NCI-H146 treated with DMSO at 0.1 percent for 48 hours (cell line): Measurements from ENCODE around the gene CRYBG1.

Source experiments
- DNase-seq: peaks from one replicate; lab custom pipeline; 2025; ENCODE audit not compliant: unreplicated experiment; lab: John Stamatoyannopoulos, UW

The CRYBG1 gene

GRCh38 chr6:106421496-106421895 lies 61.0 kb downstream of the CRYBG1 start:
- no peak for DNase-seq

- no peak for DNase-seq
These were observed 62.0 kb downstream of the CRYBG1 start for GRCh38 chr6:106422534-106422933.

- DNase-seq: no peak
These were observed 64.9 kb downstream of the CRYBG1 start for GRCh38 chr6:106425382-106425781.

- DNase-seq: no peak
These were observed 65.9 kb downstream of the CRYBG1 start for GRCh38 chr6:106426250-106426970.

- no peak for DNase-seq
These were observed 69.9 kb downstream of the CRYBG1 start for GRCh38 chr6:106430466-106430865.

GRCh38 chr6:106431405-106431804 lies 70.9 kb downstream of the CRYBG1 start:
- no peak for DNase-seq

GRCh38 chr6:106431972-106432371 lies 71.5 kb downstream of the CRYBG1 start:
- DNase-seq: no peak

- DNase-seq: no peak
These were observed 74.0 kb downstream of the CRYBG1 start for GRCh38 chr6:106434530-106434929.

GRCh38 chr6:106439459-106439858 lies 78.9 kb downstream of the CRYBG1 start:
- DNase-seq: no peak

- no peak for DNase-seq
These were observed 80.0 kb downstream of the CRYBG1 start for GRCh38 chr6:106440546-106440945.

- DNase-seq: no peak
These were observed 81.9 kb downstream of the CRYBG1 start for GRCh38 chr6:106442395-106442794.

- peak; percentile 60 for DNase-seq
These were observed 84.4 kb downstream of the CRYBG1 start for GRCh38 chr6:106444777-106445507.

GRCh38 chr6:106445508-106445878 lies 85.0 kb downstream of the CRYBG1 start:
- DNase-seq: no peak

GRCh38 chr6:106446287-106446885 lies 85.9 kb downstream of the CRYBG1 start:
- DNase-seq: peak; percentile 17

- peak; percentile 7 for DNase-seq
These were observed 86.5 kb downstream of the CRYBG1 start for GRCh38 chr6:106446983-106447382.

- DNase-seq: no peak
These were observed 87.5 kb downstream of the CRYBG1 start for GRCh38 chr6:106448000-106448426.

GRCh38 chr6:106450653-106451052 lies 90.1 kb downstream of the CRYBG1 start:
- DNase-seq: no peak

- DNase-seq: no peak
These were observed 90.9 kb downstream of the CRYBG1 start for GRCh38 chr6:106451439-106451838.

GRCh38 chr6:106452628-106453027 lies 92.1 kb downstream of the CRYBG1 start:
- no peak for DNase-seq

- no peak for DNase-seq
These were observed 93.3 kb downstream of the CRYBG1 start for GRCh38 chr6:106453756-106454367.

GRCh38 chr6:106456756-106457155 lies 96.2 kb downstream of the CRYBG1 start:
- DNase-seq: no peak
